GM23338 (cell line): ENCODE results near the gene NXPH2. TPM values are rescaled to one million over a fixed set of nuclear protein-coding genes. Genes with fewer than 3 reads are reported as not detected.

Source experiments
- ATAC-seq: fragments of 200-7000 bp; cut with Tn5 transposase; 3 replicates; pipeline ENCODE4 v1.9.1; 2020
- DNase-seq: peaks from one replicate; pipeline ENCODE4 v3.0.0-alpha.2; 2015; ENCODE audit warnings: low spot score
- H2AFZ ChIP-seq: fragments of 200-600 bp; sonication (generic); 2 replicates; pipeline ENCODE4 v1.8.0; 2016; ENCODE audit warnings: antibody characterized with exemption, mild to moderate bottlenecking, moderate library complexity
- H3F3A ChIP-seq: fragments of 200-600 bp; sonication (generic); replicated peaks from 2 replicates; pipeline ENCODE4 v1.8.0; 2017; ENCODE audit warnings: antibody characterized with exemption, mixed run types, low read depth
- H3K27ac ChIP-seq: fragments of 200-600 bp; sonication (generic); 2 replicates; pipeline ENCODE4 v1.6.1; 2016; ENCODE audit warnings: low read depth
- H3K27me3 ChIP-seq: fragments of 200-600 bp; sonication (generic); 2 replicates; pipeline ENCODE4 v1.8.0; 2016; ENCODE audit warnings: mild to moderate bottlenecking, mixed run types, moderate library complexity; ENCODE audit not compliant: insufficient read depth
- H3K36me3 ChIP-seq: fragments of 200-600 bp; sonication (generic); 2 replicates; pipeline ENCODE4 v1.8.0; 2016; ENCODE audit warnings: mild to moderate bottlenecking; ENCODE audit not compliant: insufficient read depth
- H3K4me1 ChIP-seq: fragments of 200-600 bp; sonication (generic); 2 replicates; pipeline ENCODE4 v1.8.0; 2016; ENCODE audit warnings: mild to moderate bottlenecking, moderate library complexity; ENCODE audit not compliant: insufficient read depth
- H3K4me2 ChIP-seq: fragments of 200-600 bp; sonication (generic); 2 replicates; pipeline ENCODE4 v1.7.1; 2017; ENCODE audit warnings: mixed run types
- H3K4me3 ChIP-seq: fragments of 200-600 bp; sonication (generic); 2 replicates; pipeline ENCODE4 v1.6.1; 2016; ENCODE audit warnings: mixed run types
- H3K79me2 ChIP-seq: fragments of 200-600 bp; sonication (generic); replicated peaks from 2 replicates; pipeline ENCODE4 v1.8.0; 2017; ENCODE audit warnings: mild to moderate bottlenecking; ENCODE audit not compliant: insufficient read depth
- H3K9me2 ChIP-seq: fragments of 200-600 bp; sonication (generic); 2 replicates; pipeline ENCODE4 v1.8.0; 2017; ENCODE audit not compliant: insufficient read depth
- H4K20me1 ChIP-seq: fragments of 200-600 bp; sonication (generic); replicated peaks from 2 replicates; pipeline ENCODE4 v1.8.0; 2017; ENCODE audit warnings: mild to moderate bottlenecking; ENCODE audit not compliant: insufficient read depth
- H3K27ac Mint-ChIP-seq: 2 replicates; pipeline ENCODE4 v1.8.0; 2020; ENCODE audit warnings: inconsistent platforms, mild to moderate bottlenecking, moderate library complexity, mixed read lengths
- H3K27me3 Mint-ChIP-seq: 3 replicates; pipeline ENCODE4 v1.8.0; 2022; ENCODE audit warnings: low read depth, mild to moderate bottlenecking, moderate library complexity, mixed read lengths, inconsistent platforms; ENCODE audit not compliant: insufficient read depth, poor library complexity
- H3K36me3 Mint-ChIP-seq: 3 replicates; pipeline ENCODE4 v1.8.0; 2021; ENCODE audit warnings: low read depth, mild to moderate bottlenecking, inconsistent platforms, moderate library complexity, mixed read lengths
- H3K4me1 Mint-ChIP-seq: 3 replicates; pipeline ENCODE4 v1.8.0; 2020; ENCODE audit warnings: mild to moderate bottlenecking, inconsistent platforms, mixed read lengths
- H3K4me3 Mint-ChIP-seq: 3 replicates; pipeline ENCODE4 v1.8.0; 2021; ENCODE audit warnings: moderate library complexity, mild to moderate bottlenecking, inconsistent platforms, mixed read lengths
- H3K9me3 Mint-ChIP-seq: 3 replicates; pipeline ENCODE4 v1.8.0; 2020; ENCODE audit warnings: moderate library complexity, mild to moderate bottlenecking, inconsistent platforms, mixed read lengths
- CREB1 ChIP-seq: fragments of 250-450 bp; sonication (Bioruptor Pico); IDR thresholded peaks from 2 replicates; pipeline ENCODE4 v1.5.0; 2020; ENCODE audit warnings: low read depth, mild to moderate bottlenecking, moderate library complexity
- EZH2 ChIP-seq: fragments of 200-600 bp; sonication (generic); IDR thresholded peaks from one replicate; pipeline ENCODE4 v1.8.0; 2017; ENCODE audit warnings: antibody characterized with exemption, mild to moderate bottlenecking, low read depth; ENCODE audit not compliant: unreplicated experiment
- REST ChIP-seq: IDR thresholded peaks from one replicate; pipeline ENCODE4 v1.6.1; 2018; ENCODE audit warnings: antibody characterized with exemption; ENCODE audit not compliant: unreplicated experiment
- ZNF462 ChIP-seq: fragments of 250-450 bp; sonication (Bioruptor Pico); IDR thresholded peaks from 2 replicates; pipeline ENCODE4 v1.5.0; 2020; ENCODE audit warnings: mild to moderate bottlenecking, moderate library complexity
- polyA plus RNA-seq: library from polyadenylated mRNA; unstranded; fragments of >200 nt; fragmentation: Nextera tagmentation; extraction: Ambion mirVana; gene quantifications from 2 replicates; pipeline ENCODE4 v1.2.1, GENCODE V29; 2016
- total RNA-seq: library from RNA; depleted of rRNA; stranded (reverse); fragments of >200 nt; shearing (Covaris generic); gene quantifications from 2 replicates; pipeline ENCODE4 v1.2.3, GENCODE V29; 2014

Gene NXPH2
- total and polyA plus RNA-seq, 2 experiments from 2014 or later = 2.7 to 8.3 TPM

DNA sequence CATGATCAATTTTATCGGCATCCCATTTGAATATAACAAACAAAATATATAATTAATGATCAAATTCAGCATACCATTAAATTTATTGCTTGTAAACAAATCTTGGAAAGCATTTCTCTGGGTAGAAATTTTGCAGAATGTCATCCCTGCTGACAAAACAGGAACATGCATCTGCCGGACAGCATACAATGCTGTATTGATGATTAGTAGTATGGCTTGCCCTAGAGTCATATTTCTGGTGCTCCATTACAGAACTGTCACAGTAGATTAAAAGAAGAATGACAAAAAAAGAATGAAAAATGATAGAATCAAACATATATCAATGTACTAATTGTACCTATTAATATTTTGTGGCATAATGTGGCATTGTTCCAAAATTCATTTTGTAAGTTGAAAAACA is 98.0 kb downstream of the NXPH2 start:
- no peak for TF ChIP-seq EZH2
- no peak for TF ChIP-seq REST
- no peak for TF ChIP-seq ZNF462 (CRISPR knock-in tag)
- no peak for TF ChIP-seq CREB1 (CRISPR knock-in tag)
- H3K4me1 ChIP-seq = peaks cover 17% of the 10 kb centered on the region

More for the DNA sequence above, 98.0 kb downstream of the NXPH2 start:
- Mint-ChIP-seq H3K36me3 (no peaks in the 10 kb centered on the region), H3K4me3 (no peak overlapping the region), H3K9me3 (no peaks in the 10 kb centered on the region), H3K27me3 (peaks cover 2% of the 10 kb centered on the region), H3K27ac (no peak overlapping the region), H3K4me1 (peaks cover 14% of the 10 kb centered on the region)
- no peak overlapping the region for H3K4me3 ChIP-seq
- no peaks in the 10 kb centered on the region for H3K79me2 ChIP-seq
- H2AFZ ChIP-seq = no peak overlapping the region
- no peaks in the 10 kb centered on the region for H3F3A ChIP-seq
- H4K20me1 ChIP-seq = no peaks in the 10 kb centered on the region
- no peak overlapping the region for H3K27ac ChIP-seq
- no peaks in the 10 kb centered on the region for H3K27me3 ChIP-seq
- H3K36me3 ChIP-seq = no peaks in the 10 kb centered on the region
- no peak for ATAC-seq
- H3K4me2 ChIP-seq = no peak overlapping the region
- H3K9me2 ChIP-seq = no peaks in the 10 kb centered on the region; the same call in 1 of the 2 replicates
- no peak for DNase-seq
